Measurements from ENCODE around the gene SUMO2.
A peak's percentile ranks its signal among the peaks of the same experiment; 100 is the strongest.
"Not testable (repeated sequence)": the region's sequence is repeated elsewhere in the genome, so short reads cannot be mapped to it uniquely, and the experiment has no call there.

Gene SUMO2

GRCh38 chr17:75181608-75182318, 996 bp downstream of the SUMO2 start:
- peak; percentile 48 for DNase-seq

GRCh38 chr17:75181110-75181509, 1.6 kb downstream of the SUMO2 start:
- DNase-seq = no peak

- no peak for DNase-seq
These were observed 4.3 kb downstream of the SUMO2 start for GRCh38 chr17:75178453-75178852.

GRCh38 chr17:75176625-75177024, 6.1 kb downstream of the SUMO2 start:
- DNase-seq = no peak

GRCh38 chr17:75174996-75175395, 7.8 kb downstream of the SUMO2 start:
- no peak for DNase-seq

- no peak for DNase-seq
These were observed 9.2 kb downstream of the SUMO2 start for GRCh38 chr17:75173526-75173925.

GRCh38 chr17:75168998-75169397, 13.8 kb downstream of the SUMO2 start:
- no peak for DNase-seq

GRCh38 chr17:75164606-75165005, 18.2 kb downstream of the SUMO2 start:
- not testable (repeated sequence) for DNase-seq

- DNase-seq = no peak
These were observed 19.7 kb downstream of the SUMO2 start for GRCh38 chr17:75163074-75163473.

- DNase-seq = no peak
These were observed 22.5 kb downstream of the SUMO2 start for GRCh38 chr17:75160211-75160610.

GRCh38 chr17:75159196-75160031, 23.3 kb downstream of the SUMO2 start:
- no peak for DNase-seq

- not testable (repeated sequence) for DNase-seq
These were observed 24.3 kb downstream of the SUMO2 start for GRCh38 chr17:75158480-75158879.

GRCh38 chr17:75155191-75155601, 27.6 kb downstream of the SUMO2 start:
- DNase-seq = no peak

GRCh38 chr17:75154195-75155106, 28.3 kb downstream of the SUMO2 start, which contains the start of gene JPT1:
Gene JPT1 (minus strand): TSS chr17:75154512. CDS start chr17:75154397, 115 bp downstream.
- peak; percentile 97 for DNase-seq

- DNase-seq = peak; percentile 8
These were observed 29.0 kb downstream of the SUMO2 start for GRCh38 chr17:75153780-75154194.

- DNase-seq = no peak
These were observed 29.6 kb downstream of the SUMO2 start for GRCh38 chr17:75152922-75153779.

GRCh38 chr17:75152523-75152921, 30.2 kb downstream of the SUMO2 start:
- no peak for DNase-seq

- no peak for DNase-seq
These were observed 30.8 kb downstream of the SUMO2 start for GRCh38 chr17:75151930-75152329.

- no peak for DNase-seq
These were observed 34.7 kb downstream of the SUMO2 start for GRCh38 chr17:75147878-75148546.

- no peak for DNase-seq
These were observed 36.2 kb downstream of the SUMO2 start for GRCh38 chr17:75146592-75146991.

- DNase-seq = no peak
These were observed 37.8 kb downstream of the SUMO2 start for GRCh38 chr17:75144816-75145512.
